MM.1S (cell line): ENCODE results near the gene TIMM44.

Experiments
- CTCF ChIP-seq: fragments of 300-600 bp; sonication (generic); IDR thresholded peaks from 2 replicates; pipeline ENCODE4 v1.5.1; 2016; ENCODE audit warnings: antibody characterized with exemption, low read length, mixed read lengths
- EZH2 ChIP-seq: fragments of 300-600 bp; sonication (generic); optimal IDR thresholded peaks from 2 replicates; pipeline ENCODE3; 2017; ENCODE audit warnings: low read depth, mild to moderate bottlenecking, antibody characterized with exemption, low read length, mixed read lengths
- EZH2phosphoT487 ChIP-seq: fragments of 300-600 bp; sonication (generic); IDR thresholded peaks from 2 replicates; pipeline ENCODE4 v1.6.1; 2018; ENCODE audit warnings: antibody characterized with exemption, low read length

- no peak for TF ChIP-seq EZH2
- no peak for TF ChIP-seq CTCF
- TF ChIP-seq EZH2phosphoT487 = no peak
Observed at GRCh38 chr19:7985481-7985911, 42.0 kb upstream of the TIMM44 start.
